ENCODE results near the gene TSBP1. TPM values are rescaled to one million over a fixed set of nuclear protein-coding genes. Genes with fewer than 3 reads are reported as not detected.
"Not testable (repeated sequence)": the region's sequence is repeated elsewhere in the genome, so short reads cannot be mapped to it uniquely, and the experiment has no call there.

The TSBP1 gene
- total RNA-seq, 1 donor from 2014 or later = not detected

DNA sequence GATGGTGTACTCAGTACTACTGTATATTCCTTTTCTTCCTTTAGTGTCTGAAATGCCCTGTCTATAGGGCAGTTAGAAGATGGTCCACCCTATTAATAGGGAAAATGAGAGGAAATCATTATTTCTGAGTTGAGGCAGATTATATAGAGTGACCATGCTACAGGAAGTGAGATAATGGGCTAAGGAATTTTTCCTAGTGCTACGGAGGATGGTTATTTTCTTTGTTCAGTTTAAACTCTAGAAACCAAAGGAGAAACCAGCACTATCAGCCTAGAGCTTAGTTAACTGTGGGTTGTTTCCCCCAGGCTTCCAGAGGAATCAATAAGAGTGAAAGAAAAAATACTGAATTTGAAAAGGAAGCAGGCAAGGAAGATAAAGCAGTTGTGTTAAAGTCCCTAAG is 474 bp downstream of the TSBP1 start:
- no peak overlapping the region for H3K4me3 ChIP-seq
- no peaks in the 10 kb centered on the region for H3K9me3 ChIP-seq
- no peak for DNase-seq (ENCODE audit: low spot score in 2 of 2)
- TF ChIP-seq, protein P1, sequence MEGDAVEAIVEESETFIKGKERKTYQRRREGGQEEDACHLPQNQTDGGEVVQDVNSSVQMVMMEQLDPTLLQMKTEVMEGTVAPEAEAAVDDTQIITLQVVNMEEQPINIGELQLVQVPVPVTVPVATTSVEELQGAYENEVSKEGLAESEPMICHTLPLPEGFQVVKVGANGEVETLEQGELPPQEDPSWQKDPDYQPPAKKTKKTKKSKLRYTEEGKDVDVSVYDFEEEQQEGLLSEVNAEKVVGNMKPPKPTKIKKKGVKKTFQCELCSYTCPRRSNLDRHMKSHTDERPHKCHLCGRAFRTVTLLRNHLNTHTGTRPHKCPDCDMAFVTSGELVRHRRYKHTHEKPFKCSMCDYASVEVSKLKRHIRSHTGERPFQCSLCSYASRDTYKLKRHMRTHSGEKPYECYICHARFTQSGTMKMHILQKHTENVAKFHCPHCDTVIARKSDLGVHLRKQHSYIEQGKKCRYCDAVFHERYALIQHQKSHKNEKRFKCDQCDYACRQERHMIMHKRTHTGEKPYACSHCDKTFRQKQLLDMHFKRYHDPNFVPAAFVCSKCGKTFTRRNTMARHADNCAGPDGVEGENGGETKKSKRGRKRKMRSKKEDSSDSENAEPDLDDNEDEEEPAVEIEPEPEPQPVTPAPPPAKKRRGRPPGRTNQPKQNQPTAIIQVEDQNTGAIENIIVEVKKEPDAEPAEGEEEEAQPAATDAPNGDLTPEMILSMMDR (IDR thresholded peaks at IDR 0.05) = no peak
- H3K27ac ChIP-seq = no peak overlapping the region
- intact Hi-C loops (cut with DNase I) = no loop called here
- H3K4me1 ChIP-seq = no peaks in the 10 kb centered on the region
- no peaks in the 10 kb centered on the region for H3K36me3 ChIP-seq
- no peaks in the 10 kb centered on the region for H3K27me3 ChIP-seq

DNA sequence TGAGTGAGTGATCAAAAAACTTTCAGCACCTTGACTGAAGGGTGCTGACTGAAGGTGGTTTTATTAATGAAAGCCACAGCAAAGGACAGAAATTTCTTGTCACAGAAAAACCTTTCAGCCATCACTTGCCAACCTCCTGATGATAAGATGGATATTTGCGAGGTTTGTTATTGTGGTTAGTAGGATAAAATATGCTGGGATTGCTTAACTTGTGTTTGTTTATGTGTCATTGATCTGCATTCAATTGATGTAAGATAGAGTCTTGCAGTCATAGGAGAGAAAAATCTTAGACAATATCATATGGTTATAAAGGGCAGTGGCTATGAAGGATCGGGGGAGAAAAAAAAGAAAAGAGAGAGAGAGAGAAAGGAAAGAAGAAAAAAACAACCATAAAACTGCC is 1.2 kb downstream of the TSBP1 start:
- intact Hi-C loops (cut with DNase I) = no loop called here
- TF ChIP-seq, protein P1 (IDR thresholded peaks at IDR 0.05) = no peak
- no peak for DNase-seq (ENCODE audit: low spot score in 2 of 2)
- H3K36me3 ChIP-seq = no peaks in the 10 kb centered on the region
- H3K9me3 ChIP-seq = no peaks in the 10 kb centered on the region
- no peak overlapping the region for H3K4me3 ChIP-seq
- no peaks in the 10 kb centered on the region for H3K4me1 ChIP-seq
- H3K27me3 ChIP-seq = no peaks in the 10 kb centered on the region
- no peak overlapping the region for H3K27ac ChIP-seq

DNA sequence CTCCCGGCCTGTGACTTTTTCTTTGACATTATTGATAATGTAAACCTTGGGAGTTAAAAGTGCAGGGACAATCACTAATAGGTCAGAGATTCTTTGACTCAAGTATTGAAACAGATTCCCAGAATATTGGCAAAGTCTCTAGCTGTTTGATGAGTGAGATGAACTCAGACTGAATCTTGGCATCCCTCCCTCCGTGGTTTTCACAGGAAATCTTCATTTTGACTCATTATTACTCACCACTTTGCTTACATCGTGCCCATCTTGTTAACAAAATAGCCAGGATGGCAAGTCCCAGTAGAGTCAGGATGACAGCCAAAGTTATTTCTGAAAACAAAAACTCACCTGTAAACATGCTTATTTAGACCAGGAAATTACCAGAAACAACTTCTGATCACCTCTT is 2.0 kb downstream of the TSBP1 start:
- Histone ChIP-seq H3K27me3 (no peaks in the 10 kb centered on the region), H3K4me3 (no peak overlapping the region), H3K9me3 (no peaks in the 10 kb centered on the region), H3K27ac (no peak overlapping the region), H3K4me1 (no peaks in the 10 kb centered on the region), H3K36me3 (no peaks in the 10 kb centered on the region)
- intact Hi-C loops (cut with DNase I) = no loop called here
- no peak for DNase-seq (ENCODE audit: low spot score in 2 of 2)
- TF ChIP-seq, protein P1 (IDR thresholded peaks at IDR 0.05) = no peak

DNA sequence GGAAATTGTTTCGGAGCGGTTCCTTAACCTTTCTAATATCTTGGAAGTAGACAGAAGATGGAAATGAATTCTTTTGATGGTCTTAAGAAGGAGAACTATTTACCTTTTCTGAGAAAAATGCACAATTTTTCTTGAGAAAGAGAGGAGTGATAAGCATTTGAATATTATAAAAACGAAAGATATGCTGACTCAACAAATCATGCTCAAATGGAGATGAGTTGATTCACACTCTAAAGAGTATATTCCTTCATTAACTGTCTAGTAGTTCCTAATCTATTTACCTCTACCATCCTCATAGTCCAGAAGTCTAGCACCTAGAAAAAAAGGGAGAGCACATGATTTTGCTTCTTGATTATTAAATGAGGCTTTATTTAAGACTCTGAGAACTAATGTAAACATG is 4.1 kb downstream of the TSBP1 start:
- no peak overlapping the region for H3K27ac ChIP-seq
- no peak for DNase-seq (ENCODE audit: low spot score in 2 of 2)
- H3K4me3 ChIP-seq = no peak overlapping the region
- H3K4me1 ChIP-seq = no peaks in the 10 kb centered on the region
- H3K36me3 ChIP-seq = no peaks in the 10 kb centered on the region
- TF ChIP-seq, protein P1 (IDR thresholded peaks at IDR 0.05) = no peak
- intact Hi-C loops (cut with DNase I) = no loop called here
- H3K9me3 ChIP-seq = no peaks in the 10 kb centered on the region
- H3K27me3 ChIP-seq = no peaks in the 10 kb centered on the region

DNA sequence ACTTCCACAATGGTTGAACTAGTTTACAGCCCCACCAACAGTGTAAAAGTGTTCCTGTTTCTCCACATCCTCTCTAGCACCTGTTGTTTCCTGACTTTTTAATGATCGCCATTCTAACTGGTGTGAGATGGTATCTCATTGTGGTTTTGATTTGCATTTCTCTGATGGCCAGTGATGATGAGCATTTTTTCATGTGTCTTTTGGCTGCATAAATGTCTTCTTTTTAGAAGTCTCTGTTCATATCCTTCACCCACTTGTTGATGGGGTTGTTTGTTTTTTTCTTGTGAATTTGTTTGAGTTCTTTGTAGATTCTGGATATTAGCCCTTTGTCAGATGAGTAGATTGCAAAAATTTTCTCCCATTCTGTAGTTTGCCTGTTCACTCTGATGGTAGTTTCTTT is 12.5 kb downstream of the TSBP1 start:
- H3K27me3 ChIP-seq; H3K27ac ChIP-seq; H3K4me3 ChIP-seq; H3K9me3 ChIP-seq; DNase-seq (ENCODE audit: low spot score in 2 of 2); intact Hi-C loops (cut with DNase I); H3K4me1 ChIP-seq; H3K36me3 ChIP-seq: not testable (repeated sequence)

DNA sequence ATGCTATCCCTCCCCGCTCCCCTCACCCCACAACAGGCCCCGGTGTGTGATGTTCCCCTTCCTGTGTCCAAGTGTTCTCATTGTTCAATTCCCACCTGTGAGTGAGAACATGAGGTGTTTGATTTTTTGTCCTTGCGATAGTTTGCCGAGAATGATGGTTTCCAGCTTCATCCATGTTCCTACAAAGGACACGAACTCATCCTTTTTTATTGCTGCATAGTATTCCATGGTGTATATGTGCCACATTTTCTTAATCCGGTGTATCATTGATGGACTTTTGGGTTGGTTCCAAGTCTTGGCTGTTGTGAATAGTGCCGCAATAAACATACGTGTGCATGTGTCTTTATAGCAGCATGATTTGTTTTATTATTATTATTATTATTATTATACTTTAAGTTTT is 13.2 kb downstream of the TSBP1 start:
- DNase-seq (ENCODE audit: low spot score in 2 of 2); H3K4me1 ChIP-seq; intact Hi-C loops (cut with DNase I); H3K4me3 ChIP-seq; H3K27me3 ChIP-seq; H3K27ac ChIP-seq; H3K36me3 ChIP-seq; H3K9me3 ChIP-seq: not testable (repeated sequence)

DNA sequence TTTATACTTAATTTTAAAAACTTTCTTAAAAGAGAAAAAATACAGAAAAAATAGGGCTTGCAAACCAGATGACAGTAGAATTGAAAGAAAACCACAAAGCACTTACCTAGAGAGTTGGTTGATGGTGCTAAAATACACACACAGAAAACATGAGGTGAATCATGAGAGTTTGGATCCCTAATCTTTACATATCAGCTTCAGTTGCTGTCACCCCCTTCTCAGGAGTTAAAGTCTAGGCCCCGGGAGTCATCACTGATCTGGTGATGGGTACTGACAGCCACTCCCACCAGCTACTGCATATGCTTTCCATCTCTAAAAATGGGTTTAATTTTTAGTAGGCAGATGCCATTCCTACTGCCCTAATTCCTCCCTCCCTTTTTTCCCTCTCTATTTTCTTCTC is 16.7 kb downstream of the TSBP1 start:
- no peaks in the 10 kb centered on the region for H3K9me3 ChIP-seq
- H3K27ac ChIP-seq = no peak overlapping the region
- H3K36me3 ChIP-seq = no peaks in the 10 kb centered on the region
- H3K27me3 ChIP-seq = no peaks in the 10 kb centered on the region
- no peak overlapping the region for H3K4me3 ChIP-seq
- H3K4me1 ChIP-seq = no peaks in the 10 kb centered on the region
- no peak for DNase-seq (ENCODE audit: low spot score in 2 of 2)
- TF ChIP-seq, protein P1 (IDR thresholded peaks at IDR 0.05) = no peak
- intact Hi-C loops (cut with DNase I) = no loop called here

All from ascending aorta (tissue), 2 donors.